Measurements from ENCODE around the gene XKR7.
"Not testable (repeated sequence)": the region's sequence is repeated elsewhere in the genome, so short reads cannot be mapped to it uniquely, and the experiment has no call there.

The XKR7 gene

GRCh38 chr20:31967830-31968249 lies at the start of gene XKR7:
XKR7 (plus strand) TSS chr20:31968151; CDS start chr20:31968176, 25 bp downstream.
- DNase-seq, result peak; percentile 28

GRCh38 chr20:31918466-31919105 lies 49.4 kb upstream of the XKR7 start:
- no peak for DNase-seq

- DNase-seq, result no peak
These were observed 48.4 kb upstream of the XKR7 start for GRCh38 chr20:31919410-31920155.

DNA sequence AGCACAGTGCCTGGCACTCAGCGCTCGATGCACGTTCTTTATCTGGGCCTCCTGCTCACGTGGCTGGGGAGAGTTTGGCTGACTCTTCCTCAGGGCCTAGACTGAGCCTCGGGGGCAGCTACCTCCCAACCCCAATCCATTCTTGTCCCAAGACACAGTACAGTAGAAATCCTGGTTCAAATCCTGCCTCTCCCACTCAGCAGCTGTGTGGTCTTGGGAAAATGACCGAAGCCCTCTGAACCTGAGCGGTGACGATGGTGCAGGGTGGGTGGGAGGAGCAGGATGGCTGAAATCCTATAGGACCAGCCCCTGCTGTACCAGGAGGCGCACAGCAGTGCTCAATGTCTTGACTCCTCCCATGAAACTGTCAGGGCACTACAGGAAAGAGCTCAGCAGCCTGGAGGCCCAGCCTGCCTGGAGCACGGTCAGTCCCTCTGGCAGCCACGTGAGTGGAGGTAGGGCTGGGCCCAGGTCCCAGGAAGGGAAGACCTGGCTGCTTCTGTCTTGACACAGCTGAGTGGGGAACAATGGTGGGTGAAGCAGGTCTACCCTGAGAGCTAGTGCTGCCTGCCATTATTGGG lies 47.6 kb upstream of the XKR7 start:
- no peak for DNase-seq

- DNase-seq, result not testable (repeated sequence)
These were observed 46.5 kb upstream of the XKR7 start for GRCh38 chr20:31921480-31921879.

DNA sequence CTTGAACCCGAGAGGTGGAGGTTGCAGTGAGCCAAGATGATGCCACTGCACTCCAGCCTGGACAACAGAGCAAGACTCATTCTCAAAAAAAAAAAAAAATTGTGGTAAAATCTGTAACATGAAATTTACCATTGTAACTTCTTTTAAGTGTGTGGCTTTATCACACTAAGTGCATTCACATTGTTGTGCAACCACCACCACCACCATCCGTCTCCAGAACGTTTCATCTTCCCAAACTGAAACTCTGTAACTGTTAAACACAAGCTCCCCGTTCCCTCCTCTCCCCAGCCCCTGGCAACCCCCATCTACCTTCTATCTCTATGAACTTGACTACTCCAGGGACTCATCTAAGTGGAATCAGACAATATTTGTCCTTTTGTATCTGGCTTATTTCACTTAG lies 45.8 kb upstream of the XKR7 start:
- no peak for DNase-seq

DNA sequence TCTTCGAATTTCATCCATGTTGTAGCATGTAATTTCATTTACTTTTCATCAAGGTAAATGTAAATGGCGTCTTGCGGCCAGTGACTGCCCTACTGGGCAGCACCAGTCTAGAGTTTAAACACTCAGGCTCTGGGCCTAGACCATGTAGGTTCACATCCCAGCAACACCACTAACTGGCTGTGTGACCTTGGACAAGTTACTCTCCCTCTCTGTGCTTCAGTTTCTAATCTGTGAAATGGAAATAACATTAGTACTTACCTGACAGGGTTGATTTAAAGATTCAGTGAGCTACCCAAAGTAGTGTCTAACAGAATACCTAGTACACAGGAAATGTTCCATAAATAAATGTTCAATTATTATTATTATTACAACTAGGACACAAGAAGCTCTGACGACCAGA lies 45.4 kb upstream of the XKR7 start:
- no peak for DNase-seq

DNA sequence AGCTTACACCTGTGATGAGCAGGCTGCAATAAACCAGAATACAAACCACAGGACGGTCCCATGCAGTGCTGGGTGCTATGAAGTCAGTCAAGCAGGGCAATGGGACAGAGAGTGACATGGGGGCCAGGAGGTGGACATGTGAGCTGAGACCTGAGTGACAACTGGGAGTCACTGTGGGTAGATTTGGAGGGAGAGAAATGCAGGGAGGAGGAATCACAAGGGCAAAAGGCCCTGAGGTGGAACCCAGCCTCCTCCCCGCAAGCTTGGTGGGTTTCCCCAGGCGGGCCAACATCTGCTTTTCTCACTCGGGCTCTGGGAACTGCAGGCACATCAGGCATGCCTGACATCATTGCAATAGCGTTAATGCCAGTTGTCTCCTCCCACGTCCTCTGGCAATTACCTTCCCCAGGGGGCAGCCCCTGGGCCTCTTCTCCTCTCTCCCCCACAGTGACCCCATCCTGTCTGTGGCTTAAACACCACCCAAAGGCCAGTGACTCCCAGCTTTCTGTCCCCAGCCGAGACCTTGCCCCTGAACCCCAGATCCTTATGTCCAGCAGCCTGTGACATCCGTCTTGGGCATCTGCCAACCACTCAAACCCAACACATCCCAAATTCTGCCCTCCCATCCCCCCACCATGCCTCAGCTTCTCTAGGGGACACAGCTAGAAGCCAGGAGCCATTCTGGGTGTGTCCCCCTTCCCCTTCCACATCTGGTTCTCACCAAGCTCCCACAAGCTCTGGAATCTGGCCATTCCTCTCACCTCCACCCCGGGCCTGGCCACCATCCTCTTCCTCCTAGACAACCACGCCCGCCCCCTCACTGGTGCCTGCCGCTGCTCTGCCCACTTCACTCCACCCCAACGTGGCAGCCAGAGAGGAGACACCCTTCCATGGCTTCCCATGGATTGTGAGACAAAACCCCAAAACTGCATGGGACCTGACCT lies 44.3 kb upstream of the XKR7 start:
- DNase-seq, result no peak

- no peak for DNase-seq
These were observed 43.4 kb upstream of the XKR7 start for GRCh38 chr20:31924561-31924960.

GRCh38 chr20:31925631-31926030 lies 42.3 kb upstream of the XKR7 start:
- no peak for DNase-seq

GRCh38 chr20:31926493-31926892 lies 41.5 kb upstream of the XKR7 start:
- no peak for DNase-seq

- no peak for DNase-seq
These were observed 40.3 kb upstream of the XKR7 start for GRCh38 chr20:31927627-31928159.

- DNase-seq, result not testable (repeated sequence)
These were observed 38.3 kb upstream of the XKR7 start for GRCh38 chr20:31929631-31930030.

GRCh38 chr20:31930779-31931178 lies 37.2 kb upstream of the XKR7 start:
- no peak for DNase-seq

- no peak for DNase-seq
These were observed 34.3 kb upstream of the XKR7 start for GRCh38 chr20:31933698-31934097.

DNA sequence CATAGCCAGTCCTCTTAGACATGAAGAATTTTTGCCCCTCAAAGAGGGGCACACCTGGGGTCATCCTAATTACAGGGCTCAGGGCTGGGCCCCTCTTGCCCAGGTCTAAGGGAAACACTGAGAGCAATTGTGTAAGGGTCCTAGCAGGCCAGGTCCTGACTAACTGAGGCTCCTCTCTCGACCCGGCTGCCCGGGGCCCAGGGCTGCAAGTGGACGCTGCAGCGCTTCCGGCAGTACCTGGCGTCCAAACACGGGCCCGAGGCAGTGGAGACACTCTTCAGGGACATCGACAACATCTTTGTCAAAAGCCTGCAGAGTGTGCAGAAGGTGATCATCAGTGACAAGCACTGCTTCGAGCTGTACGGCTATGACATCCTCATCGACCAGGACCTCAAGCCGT lies 33.5 kb upstream of the XKR7 start:
- no peak for DNase-seq

- no peak for DNase-seq
These were observed 32.8 kb upstream of the XKR7 start for GRCh38 chr20:31934968-31935764.

- no peak for DNase-seq
These were observed 31.5 kb upstream of the XKR7 start for GRCh38 chr20:31936420-31936819.

DNA sequence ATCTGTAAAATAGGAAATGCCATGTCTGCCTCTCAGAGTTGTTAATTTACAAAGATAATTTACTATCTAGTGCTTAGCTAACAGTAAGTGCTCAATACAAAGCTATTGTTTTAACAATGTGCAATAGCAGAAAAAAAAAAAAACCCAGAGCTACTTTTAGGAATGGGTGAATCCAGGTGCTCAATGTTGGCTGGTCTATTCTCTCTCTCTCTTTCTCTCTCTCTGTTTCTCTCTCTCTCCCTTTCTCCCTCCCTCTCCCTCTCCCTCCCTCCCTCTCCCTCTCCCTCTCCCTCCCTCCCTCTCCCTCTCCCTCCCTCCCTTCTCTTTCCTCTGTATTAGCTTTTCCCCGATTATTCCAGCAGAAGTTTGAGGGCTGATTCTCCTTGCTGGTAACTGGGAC lies 30.1 kb upstream of the XKR7 start:
- DNase-seq, result no peak

- DNase-seq, result no peak
These were observed 28.3 kb upstream of the XKR7 start for GRCh38 chr20:31939661-31940060.

GRCh38 chr20:31943052-31943471 lies 24.9 kb upstream of the XKR7 start:
- no peak for DNase-seq

DNA sequence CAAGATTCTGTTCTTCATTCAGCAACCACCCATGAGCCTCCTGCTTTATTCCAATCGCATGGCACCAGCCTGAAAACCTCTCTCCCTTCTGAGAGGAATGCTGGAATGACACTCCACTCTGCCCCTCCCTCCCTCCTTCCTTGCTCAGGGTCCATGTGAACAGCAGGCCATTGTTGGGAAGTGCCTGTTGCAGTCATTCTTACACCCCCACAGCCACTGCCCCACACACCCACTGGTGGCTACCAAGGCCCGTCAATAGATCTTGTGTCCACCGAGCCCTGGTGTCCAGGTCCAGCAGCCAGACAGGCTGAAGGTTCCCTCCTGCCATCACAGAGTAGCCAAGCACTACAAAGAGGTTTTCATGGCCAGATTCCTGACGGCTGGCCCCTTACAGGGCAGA lies 22.6 kb upstream of the XKR7 start:
- no peak for DNase-seq
